Measurements from ENCODE around the gene NRF1.

Gene NRF1

GRCh38 chr7:129781928-129782817 is 170.7 kb downstream of the NRF1 start:
- H3K4me3 ChIP-seq (replicated peaks in 1 of 2; ENCODE audit: low read depth in 2 of 2, low read length in 2 of 2) = no peak overlapping the region
- no peak for DNase-seq (ENCODE audit: low read depth in 2 of 2)
- TF ChIP-seq CTCF (IDR thresholded peaks at IDR 0.05; ENCODE audit: low read depth, low read length) = no peak

GRCh38 chr7:129782818-129783583 is 171.5 kb downstream of the NRF1 start:
- no peak for DNase-seq (ENCODE audit: low read depth in 2 of 2)
- H3K4me3 ChIP-seq (replicated peaks in 1 of 2; ENCODE audit: low read depth in 2 of 2, low read length in 2 of 2) = no peak overlapping the region
- TF ChIP-seq CTCF (IDR thresholded peaks at IDR 0.05; ENCODE audit: low read depth, low read length) = no peak

- H3K4me3 ChIP-seq (replicated peaks in 1 of 2; ENCODE audit: low read depth in 2 of 2, low read length in 2 of 2) = no peak overlapping the region
- no peak for TF ChIP-seq CTCF (IDR thresholded peaks at IDR 0.05; ENCODE audit: low read depth, low read length)
- no peak for DNase-seq (ENCODE audit: low read depth in 2 of 2)
These were observed 172.0 kb downstream of the NRF1 start for GRCh38 chr7:129783584-129783919.

- H3K4me3 ChIP-seq (replicated peaks in 1 of 2; ENCODE audit: low read depth in 2 of 2, low read length in 2 of 2) = no peak overlapping the region
- TF ChIP-seq CTCF (IDR thresholded peaks at IDR 0.05; ENCODE audit: low read depth, low read length) = no peak
These were observed 172.9 kb downstream of the NRF1 start for GRCh38 chr7:129784437-129784782.

GRCh38 chr7:129784783-129785684 is 173.5 kb downstream of the NRF1 start:
- no peak for DNase-seq (ENCODE audit: low read depth in 2 of 2)
- TF ChIP-seq CTCF (IDR thresholded peaks at IDR 0.05; ENCODE audit: low read depth, low read length) = no peak
- no peak overlapping the region for H3K4me3 ChIP-seq (replicated peaks in 1 of 2; ENCODE audit: low read depth in 2 of 2, low read length in 2 of 2)

More at GRCh38 chr7:129784437-129784782, 172.9 kb downstream of the NRF1 start:
- no peak for DNase-seq (ENCODE audit: low read depth in 2 of 2)

GRCh38 chr7:129785685-129786514 is 174.4 kb downstream of the NRF1 start:
- no peak overlapping the region for H3K4me3 ChIP-seq (replicated peaks in 1 of 2; ENCODE audit: low read depth in 2 of 2, low read length in 2 of 2)
- TF ChIP-seq CTCF (IDR thresholded peaks at IDR 0.05; ENCODE audit: low read depth, low read length) = no peak
- DNase-seq (ENCODE audit: low read depth in 2 of 2) = no peak
